ENCODE results near the gene DCBLD2. TPM values are rescaled to one million over a fixed set of nuclear protein-coding genes. Genes with fewer than 3 reads are reported as not detected.

The DCBLD2 gene
- total and polyA plus RNA-seq, 2 donors (not counting 3 experiments of a cell fraction or from before 2014, with no cell fraction given) = 28.7 to 77.3 TPM

GRCh38 chr3:98782824-98783500 lies 118.5 kb downstream of the DCBLD2 start:
- BruUV-seq (replicated peaks) = no TSS peak
- H3K27me3 ChIP-seq (ENCODE audit: control insufficient read depth in 2 of 2, insufficient read depth in 2 of 2, low read length in 2 of 2) = no peaks in the 10 kb centered on the region
- no peaks in the 10 kb centered on the region for H4K20me1 ChIP-seq (replicated peaks; ENCODE audit: control insufficient read depth, extremely low read depth, insufficient read depth, low read length)
- H3K9me3 ChIP-seq (replicated peaks; ENCODE audit: control insufficient read depth, insufficient read depth, low read length) = no peaks in the 10 kb centered on the region
- no peak for DNase-seq (ENCODE audit: low read depth, low spot score)
- peaks cover 33% of the 10 kb centered on the region for H3K4me1 ChIP-seq (ENCODE audit: control insufficient read depth, extremely low read depth, insufficient read depth, low read length)
- H3K4me2 ChIP-seq (ENCODE audit: insufficient read depth, low read length) = no peak overlapping the region
- no peak overlapping the region for H2AFZ ChIP-seq (ENCODE audit: low read depth, low read length)
- TF ChIP-seq EZH2 (IDR thresholded peaks at IDR 0.05; ENCODE audit: borderline replicate concordance, low read depth, low read length, severe bottlenecking) (no peak), MYC (IDR thresholded peaks at IDR 0.05; ENCODE audit: low read depth, low read length) (no peak), MAX (IDR thresholded peaks at IDR 0.05; ENCODE audit: insufficient read depth, insufficient read length) (no peak), GATA2 (IDR thresholded peaks at IDR 0.05; ENCODE audit: insufficient read depth, insufficient read length, low read depth, low read length) (no peak), FOS (IDR thresholded peaks at IDR 0.05; ENCODE audit: borderline replicate concordance, insufficient read depth, low read length) (no peak), CTCF (IDR thresholded peaks at IDR 0.05; ENCODE audit: extremely low read depth in 1 of 2, insufficient read depth in 1 of 2, low read depth in 1 of 2, low read length in 2 of 2) (no peak), POLR2AphosphoS5 (IDR thresholded peaks at IDR 0.05; ENCODE audit: insufficient read depth, low read depth, low read length) (no peak), JUN (IDR thresholded peaks at IDR 0.05; ENCODE audit: borderline replicate concordance, insufficient read depth, insufficient read length, low read depth) (no peak), POLR2A (IDR thresholded peaks at IDR 0.05; ENCODE audit: low read depth, low read length) (no peak)
- no peaks in the 10 kb centered on the region for H3K79me2 ChIP-seq (ENCODE audit: control insufficient read depth, insufficient read depth, low read length)
- H3K9ac ChIP-seq (replicated peaks; ENCODE audit: extremely low read depth, insufficient read depth, low read length) = no peak overlapping the region
- CTCF ChIA-PET = interaction anchor here (1.6 kb wide), 1 partner anchor 8 kb away, joined by 5 read pairs; no protein-coding TSS in a partner anchor
- POLR2A ChIA-PET = no interaction called here
- dilution Hi-C loops (cut with MboI; ENCODE audit: extremely low pct_ligation_motif_present, low sequenced_read_pairs) = no loop called here
- intact Hi-C loops (cut with micrococcal nuclease) = no loop called here
- H3K27ac ChIP-seq (ENCODE audit: insufficient read depth, low read depth, low read length) = no peak overlapping the region
- no peaks in the 10 kb centered on the region for H3K9me1 ChIP-seq (replicated peaks; ENCODE audit: control insufficient read depth, extremely low read depth, insufficient read depth, low read length)
- no peak for FAIRE-seq
- peaks cover 0 to 12% of the 10 kb centered on the region in 2 experiments for H3K36me3 ChIP-seq (ENCODE audit: control insufficient read depth in 2 of 2, extremely low read depth in 1 of 2, insufficient read depth in 2 of 2, low read length in 2 of 2)
- H3K4me3 ChIP-seq (replicated peaks in 1 of 3; ENCODE audit: insufficient read depth in 1 of 3, low read depth in 1 of 3, low read length in 3 of 3) = no peak overlapping the region
